GM18909 (cell line): ENCODE results near the gene NDUFA7.
"Not testable (repeated sequence)": the region's sequence is repeated elsewhere in the genome, so short reads cannot be mapped to it uniquely, and the experiment has no call there.

ENCODE experiments used
- ATAC-seq: cut with Tn5 transposase; IDR thresholded peaks from one replicate; pipeline ENCODE4 v1.9.1; 2021; ENCODE audit warnings: mild to moderate bottlenecking; ENCODE audit not compliant: unreplicated experiment, poor library complexity

NDUFA7 gene

GRCh38 chr19:8342684-8343482 is 21.7 kb upstream of the NDUFA7 start, which contains the start of gene KANK3:
Gene KANK3 (minus strand): TSS chr19:8343262. CDS start chr19:8337828, 5,434 bp downstream.
- ATAC-seq = peak; percentile 86

GRCh38 chr19:8342316-8342683 is 21.1 kb upstream of the NDUFA7 start:
- no peak for ATAC-seq

GRCh38 chr19:8341504-8341903 is 20.3 kb upstream of the NDUFA7 start:
- not testable (repeated sequence) for ATAC-seq

GRCh38 chr19:8340341-8341096 is 19.3 kb upstream of the NDUFA7 start:
- ATAC-seq = no peak

GRCh38 chr19:8338835-8339234 is 17.7 kb upstream of the NDUFA7 start:
- no peak for ATAC-seq

GRCh38 chr19:8337728-8338127 is 16.6 kb upstream of the NDUFA7 start:
- no peak for ATAC-seq

DNA sequence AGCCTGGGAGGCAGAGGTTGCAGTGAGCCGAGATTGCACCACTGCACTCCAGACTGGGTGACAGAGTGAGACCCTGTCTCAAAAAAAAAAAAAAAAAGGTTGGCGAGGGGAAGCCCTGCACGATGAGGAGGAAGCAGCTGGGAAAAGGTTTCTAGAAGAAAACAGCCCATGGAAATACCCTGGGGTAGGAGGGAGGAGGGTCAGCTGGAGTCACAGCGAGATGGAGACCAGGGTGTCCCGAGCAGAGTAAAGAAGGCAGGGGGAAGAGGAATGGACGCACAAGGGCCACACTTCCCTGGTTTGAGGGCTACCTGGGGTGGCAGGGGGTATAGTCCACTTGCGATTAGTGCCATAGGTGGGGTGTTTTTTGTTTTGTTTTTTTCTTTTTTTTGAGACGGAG is 15.5 kb upstream of the NDUFA7 start:
- no peak for ATAC-seq

- no peak for ATAC-seq
Measured at GRCh38 chr19:8336072-8336569, 14.9 kb upstream of the NDUFA7 start.

DNA sequence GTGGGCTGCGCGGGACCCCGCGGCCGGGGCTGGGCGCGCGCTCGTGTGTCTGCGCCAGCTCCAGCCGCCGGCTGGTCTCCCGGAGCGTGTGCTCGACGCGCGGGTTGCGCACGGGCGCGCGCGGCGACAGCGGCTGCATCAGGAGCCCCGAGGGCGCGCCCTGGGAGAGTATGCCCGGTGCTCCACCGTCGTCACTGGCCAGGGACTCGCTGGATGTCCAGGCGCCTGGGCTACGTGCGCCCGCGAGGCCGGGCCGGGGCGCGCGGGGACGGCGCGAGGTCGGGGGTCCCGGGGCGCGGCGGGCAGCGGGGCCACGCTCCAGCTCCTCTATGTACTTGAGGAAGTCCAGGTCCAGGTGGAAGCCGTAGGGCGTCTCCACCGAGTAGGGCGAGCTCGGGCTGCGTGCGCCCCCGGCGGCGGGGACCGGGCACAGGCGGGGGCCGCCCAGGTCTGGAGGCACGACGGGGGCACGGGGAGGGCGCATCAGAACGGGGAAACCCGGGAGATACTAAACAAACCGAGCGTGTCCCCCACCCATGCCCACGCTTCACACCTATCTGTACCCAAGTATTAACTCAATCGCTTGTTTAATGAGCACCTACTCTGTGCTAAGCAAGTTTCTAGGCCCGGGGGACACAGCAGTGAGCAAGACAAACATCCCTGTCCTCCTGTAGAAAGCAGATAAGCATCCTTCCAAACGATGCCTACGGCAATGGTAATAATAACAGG is 14.3 kb upstream of the NDUFA7 start:
- ATAC-seq = peak; percentile 45

DNA sequence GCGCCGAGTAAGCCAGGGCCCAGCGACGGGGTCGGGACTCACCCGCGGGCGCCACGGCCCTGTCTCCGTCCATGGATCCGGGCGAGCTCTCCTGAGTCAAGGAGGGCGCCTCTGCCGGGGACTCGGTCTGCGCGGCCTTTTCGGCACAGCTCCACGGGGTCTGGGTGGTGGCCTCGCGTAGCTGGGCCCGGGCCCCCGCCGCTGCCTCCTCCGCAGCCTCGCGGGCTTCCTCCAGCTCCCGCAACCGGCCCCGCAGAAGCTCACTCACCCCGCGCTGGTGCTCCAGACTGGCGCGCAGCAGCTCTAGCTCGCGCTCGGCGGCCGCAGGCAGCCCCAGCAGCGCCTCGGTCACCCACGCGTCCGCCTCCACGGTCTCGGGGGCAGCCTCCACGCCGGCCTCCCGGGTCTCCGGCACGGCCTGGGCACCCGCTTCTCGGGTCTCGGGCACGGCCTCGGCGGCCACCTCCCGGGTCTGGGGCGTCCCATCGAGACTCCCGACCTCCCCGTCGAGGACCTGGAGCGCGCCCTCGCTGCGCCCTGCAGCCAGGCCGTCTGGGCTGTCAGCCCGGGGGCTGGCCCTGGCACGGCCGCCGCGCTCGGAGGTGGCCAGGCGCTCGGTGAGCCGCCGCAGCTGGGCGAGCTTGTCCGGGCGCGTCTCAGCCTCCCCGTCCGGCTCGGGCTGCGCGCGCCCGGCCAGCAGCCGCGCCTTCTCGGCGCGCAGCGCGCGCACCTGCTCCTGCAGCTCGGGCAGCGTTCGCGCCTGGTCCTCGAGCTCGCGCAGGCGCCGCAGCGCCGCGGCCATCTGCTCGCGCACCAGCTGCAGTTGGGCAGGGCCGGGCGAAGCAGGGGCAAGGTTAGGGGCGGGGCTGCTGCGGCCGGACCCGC is 13.5 kb upstream of the NDUFA7 start:
- ATAC-seq = peak; percentile 67

DNA sequence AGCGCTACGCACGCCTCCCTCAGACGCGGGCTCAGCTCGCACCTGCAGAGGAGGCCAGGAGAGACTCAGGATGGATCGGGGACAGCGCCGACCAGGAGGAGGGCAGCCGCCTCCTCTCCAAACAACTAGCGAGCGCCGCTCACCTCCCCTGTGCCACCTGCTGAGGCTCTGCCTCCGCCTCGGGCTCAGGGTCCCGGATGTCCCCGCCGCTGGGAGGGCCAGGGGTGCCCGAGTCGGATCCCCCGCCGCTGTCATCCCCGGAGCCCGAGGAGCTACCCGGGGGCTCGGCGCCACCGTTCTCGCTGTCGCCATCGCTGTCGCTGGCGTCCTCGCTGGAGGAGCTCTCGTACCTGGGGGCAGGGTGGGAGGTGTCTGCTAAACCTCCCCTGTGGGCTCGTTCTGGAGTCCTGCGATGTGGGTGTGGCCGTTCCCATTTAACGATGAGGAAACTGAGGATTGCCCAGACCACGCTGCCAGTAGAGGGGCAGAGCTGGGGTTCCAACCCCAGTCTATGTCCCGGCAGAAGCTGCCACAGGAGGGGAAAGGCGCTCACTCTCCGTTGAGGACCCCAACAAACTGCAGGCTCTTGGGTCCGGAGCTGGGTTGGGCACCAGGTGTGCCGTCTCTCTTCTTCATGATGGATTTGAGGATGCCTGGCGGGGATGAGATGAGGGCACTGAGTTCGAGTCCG is 12.7 kb upstream of the NDUFA7 start:
- no peak for ATAC-seq

GRCh38 chr19:8332976-8333766 is 12.0 kb upstream of the NDUFA7 start:
- no peak for ATAC-seq

- ATAC-seq = no peak
Measured at GRCh38 chr19:8331263-8331845, 10.2 kb upstream of the NDUFA7 start.

- ATAC-seq = no peak
Measured at GRCh38 chr19:8329996-8330395, 8.8 kb upstream of the NDUFA7 start.

DNA sequence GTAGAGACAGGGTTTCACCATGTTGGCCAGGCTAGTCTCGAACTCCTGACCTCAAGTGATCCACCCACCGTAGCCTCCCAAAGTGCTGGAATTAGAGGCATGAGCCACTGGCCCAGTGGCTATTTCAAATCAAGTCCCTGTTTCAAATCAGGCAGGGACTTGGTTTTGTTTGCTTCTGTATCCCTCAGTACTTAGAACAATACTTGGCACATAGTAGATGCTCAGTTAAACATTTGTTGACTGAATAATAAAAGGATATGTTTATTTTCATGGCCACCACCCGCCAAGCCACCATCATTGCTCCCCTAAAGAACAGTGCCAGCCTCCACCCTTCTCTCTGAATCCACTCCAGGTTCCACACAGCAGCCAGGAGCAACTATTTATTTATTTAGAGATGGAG is 4.3 kb upstream of the NDUFA7 start:
- ATAC-seq = no peak

GRCh38 chr19:8324186-8325050 is 3.2 kb upstream of the NDUFA7 start:
- ATAC-seq = no peak

GRCh38 chr19:8323781-8324185 is 2.6 kb upstream of the NDUFA7 start:
- no peak for ATAC-seq
